H4 (cell line): Measurements from ENCODE around the gene SMCR8. TPM values are rescaled to one million over a fixed set of nuclear protein-coding genes. Genes with fewer than 3 reads are reported as not detected.
"Not testable (repeated sequence)": the region's sequence is repeated elsewhere in the genome, so short reads cannot be mapped to it uniquely, and the experiment has no call there.

ENCODE experiments used
- DNase-seq: peaks from one replicate; pipeline ENCODE4 v3.0.0-alpha.2; 2015; ENCODE audit warnings: low spot score
- total RNA-seq: library from RNA; depleted of rRNA; stranded (reverse); fragments of >200 nt; shearing (Covaris generic); gene quantifications from 2 replicates; pipeline ENCODE4 v1.2.3, GENCODE V29; 2014

The SMCR8 gene
- total RNA-seq, 1 experiment from 2014 or later = 6.3 TPM

DNA sequence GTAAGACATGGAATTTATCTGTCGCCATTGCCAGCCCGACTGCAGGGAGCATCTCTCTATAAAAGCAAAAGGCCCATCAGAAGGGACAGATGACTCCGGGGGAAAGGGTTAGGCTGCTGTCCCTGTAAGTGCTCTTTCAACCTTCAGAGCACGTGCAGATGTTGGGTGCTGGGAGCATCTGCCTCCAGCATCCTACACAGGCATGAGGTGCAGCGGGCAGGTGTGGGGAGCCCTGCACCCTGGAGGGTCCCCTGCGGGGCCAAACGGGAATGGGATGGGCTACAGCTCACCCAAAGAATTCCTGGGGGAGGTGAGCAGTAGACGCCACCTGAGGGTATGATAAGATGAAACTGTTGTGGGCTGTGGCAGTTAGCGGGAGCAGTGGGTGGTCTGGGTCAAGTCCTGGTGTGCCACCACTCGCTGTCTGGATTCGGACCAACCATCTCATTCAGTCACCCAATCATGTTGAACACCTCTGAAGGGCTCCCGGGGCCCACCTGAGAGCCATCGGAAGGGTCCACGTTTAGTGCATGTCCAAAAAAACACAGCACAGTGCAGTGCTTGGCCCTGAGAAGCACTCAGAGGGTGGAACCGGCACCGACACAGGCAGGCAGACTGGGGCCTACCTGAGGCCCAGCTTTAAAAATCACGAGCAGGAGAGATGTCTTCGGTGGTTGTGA is 3.8 kb downstream of the SMCR8 start:
- no peak for DNase-seq

DNA sequence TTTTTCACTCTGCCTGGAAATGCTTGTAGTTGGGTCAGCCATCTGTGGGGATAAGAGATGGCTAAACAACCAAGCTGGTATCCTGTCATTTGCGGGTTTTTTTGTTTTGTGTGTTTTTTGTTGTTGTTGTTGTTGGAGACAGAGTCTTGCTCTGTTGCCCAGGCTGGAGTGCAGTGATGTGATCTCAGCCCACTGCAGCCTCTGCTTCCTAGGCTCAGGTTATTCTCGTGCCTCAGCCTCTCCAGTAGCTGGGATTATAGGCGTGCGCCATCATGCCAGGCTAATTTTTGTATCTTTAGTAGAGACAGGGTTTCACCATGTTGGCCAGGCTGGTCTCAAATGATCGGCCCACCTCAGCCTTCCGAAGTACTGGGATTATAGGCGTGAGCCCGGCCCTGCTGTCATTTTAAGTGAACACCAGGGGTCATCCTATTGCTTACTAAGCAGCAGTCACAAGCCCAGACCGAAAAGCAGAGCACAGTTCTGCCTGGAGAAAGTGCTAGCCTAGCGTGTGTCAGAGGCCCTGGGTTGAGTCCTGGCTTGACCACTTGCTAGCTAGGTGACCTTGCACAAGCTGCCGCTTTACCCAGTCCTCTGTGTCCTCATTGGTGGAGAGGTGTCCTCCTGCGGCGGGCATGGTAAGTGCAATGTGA is 4.6 kb downstream of the SMCR8 start:
- DNase-seq = no peak

DNA sequence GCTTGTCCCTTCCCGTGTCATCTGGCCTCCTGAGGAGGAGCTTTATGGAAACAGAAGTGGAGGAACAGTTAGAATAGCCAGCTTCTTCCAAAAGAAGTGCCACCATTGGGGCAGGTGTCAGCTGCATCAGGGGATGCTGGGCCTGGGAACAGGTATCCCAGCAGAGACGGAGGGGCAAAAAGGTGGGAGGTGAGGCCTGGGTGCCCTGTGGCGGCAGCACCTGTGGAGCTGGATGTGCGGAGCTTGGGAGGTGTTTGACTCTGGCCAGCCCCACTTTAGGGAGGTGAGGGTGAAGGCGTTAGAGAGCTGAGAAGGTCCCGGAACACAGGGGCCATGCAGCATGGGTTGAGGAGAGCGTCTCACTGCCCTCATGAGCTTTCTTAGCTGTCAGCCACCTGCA is 5.2 kb downstream of the SMCR8 start:
- DNase-seq = no peak

DNA sequence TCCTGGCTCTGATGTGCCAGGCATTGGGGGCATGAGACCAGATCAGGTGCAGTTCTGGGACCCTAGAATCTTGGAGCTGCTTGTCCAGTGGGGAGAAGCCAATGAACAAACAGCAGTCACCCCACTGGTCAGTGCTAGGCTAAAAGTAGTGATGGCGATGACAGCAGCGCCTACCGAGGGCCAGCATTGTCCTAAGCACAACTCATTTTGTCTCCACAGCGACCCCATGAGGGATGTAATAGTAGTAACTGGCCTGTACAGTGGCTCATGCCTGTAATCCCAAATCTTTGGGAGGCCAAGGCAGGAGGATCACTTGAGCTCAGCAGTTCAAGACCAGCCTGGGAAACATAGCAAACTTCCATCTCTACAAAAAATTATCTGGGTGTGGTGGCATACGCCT is 6.2 kb downstream of the SMCR8 start:
- DNase-seq = no peak

DNA sequence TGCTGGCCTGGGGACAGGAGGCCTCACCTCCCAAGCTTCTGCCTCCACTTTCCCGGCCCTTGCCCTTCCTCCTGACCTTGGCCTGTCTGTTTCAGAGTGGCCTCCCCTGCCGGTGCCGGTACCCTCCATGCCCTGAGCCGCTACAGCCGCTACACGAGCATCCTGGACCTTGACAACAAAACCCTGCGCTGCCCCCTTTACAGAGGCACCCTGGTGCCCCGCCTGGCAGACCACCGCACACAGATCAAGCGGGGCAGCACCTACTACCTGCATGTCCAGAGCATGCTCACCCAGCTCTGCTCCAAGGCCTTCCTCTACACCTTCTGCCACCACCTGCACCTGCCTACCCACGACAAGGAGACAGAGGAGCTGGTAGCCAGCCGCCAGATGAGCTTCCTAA is 7.4 kb downstream of the SMCR8 start:
- DNase-seq = no peak

DNA sequence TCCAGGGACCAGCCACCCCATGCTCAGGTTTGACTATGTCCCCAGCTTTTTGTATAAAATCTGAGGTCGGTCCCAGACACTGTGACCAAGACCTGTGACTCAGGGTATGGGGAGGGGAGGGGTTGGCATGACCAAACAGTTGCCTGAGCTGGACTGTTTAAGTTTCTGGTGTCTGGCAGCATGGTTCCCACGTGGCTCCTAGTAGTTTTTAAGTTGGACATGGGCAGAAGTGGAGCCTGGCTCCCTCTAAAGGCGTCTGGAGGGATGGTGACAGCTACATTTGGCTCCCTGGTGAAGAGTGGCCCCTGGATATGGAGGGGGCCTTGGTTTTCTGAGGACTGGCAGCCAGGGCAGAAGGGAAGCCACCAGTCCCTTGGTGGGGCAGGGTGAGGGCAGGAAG is 7.9 kb downstream of the SMCR8 start:
- no peak for DNase-seq

DNA sequence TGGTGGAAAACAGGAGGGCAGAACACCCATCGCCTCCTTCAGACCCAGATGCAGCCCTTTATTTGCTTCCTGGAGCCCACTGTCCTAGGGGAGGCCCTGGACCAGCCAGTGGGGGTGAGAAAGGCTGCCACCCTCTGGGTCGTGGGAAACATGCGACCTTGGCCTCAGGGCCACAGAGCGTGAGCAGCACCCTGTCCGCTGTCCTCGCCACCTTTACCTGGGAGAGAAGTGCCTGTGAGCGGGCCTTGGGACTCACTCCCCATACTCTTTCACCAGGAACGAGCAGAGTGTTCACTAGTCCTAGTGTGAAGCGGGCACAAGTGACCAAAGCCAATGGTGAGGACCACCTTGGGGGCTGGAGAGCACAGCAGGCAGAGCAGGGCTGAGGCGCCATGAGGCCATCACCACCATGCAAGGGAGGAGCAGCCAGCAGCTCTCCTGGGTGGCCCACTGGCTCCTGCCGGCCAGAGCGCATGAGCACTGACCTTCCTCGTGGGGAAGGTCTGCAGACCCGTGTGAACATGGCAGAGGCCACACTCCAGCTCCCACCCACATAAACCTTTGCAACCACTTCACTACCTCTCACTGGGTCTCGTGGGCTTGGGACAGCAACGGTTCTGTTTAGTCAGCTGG is 8.5 kb downstream of the SMCR8 start:
- no peak for DNase-seq

DNA sequence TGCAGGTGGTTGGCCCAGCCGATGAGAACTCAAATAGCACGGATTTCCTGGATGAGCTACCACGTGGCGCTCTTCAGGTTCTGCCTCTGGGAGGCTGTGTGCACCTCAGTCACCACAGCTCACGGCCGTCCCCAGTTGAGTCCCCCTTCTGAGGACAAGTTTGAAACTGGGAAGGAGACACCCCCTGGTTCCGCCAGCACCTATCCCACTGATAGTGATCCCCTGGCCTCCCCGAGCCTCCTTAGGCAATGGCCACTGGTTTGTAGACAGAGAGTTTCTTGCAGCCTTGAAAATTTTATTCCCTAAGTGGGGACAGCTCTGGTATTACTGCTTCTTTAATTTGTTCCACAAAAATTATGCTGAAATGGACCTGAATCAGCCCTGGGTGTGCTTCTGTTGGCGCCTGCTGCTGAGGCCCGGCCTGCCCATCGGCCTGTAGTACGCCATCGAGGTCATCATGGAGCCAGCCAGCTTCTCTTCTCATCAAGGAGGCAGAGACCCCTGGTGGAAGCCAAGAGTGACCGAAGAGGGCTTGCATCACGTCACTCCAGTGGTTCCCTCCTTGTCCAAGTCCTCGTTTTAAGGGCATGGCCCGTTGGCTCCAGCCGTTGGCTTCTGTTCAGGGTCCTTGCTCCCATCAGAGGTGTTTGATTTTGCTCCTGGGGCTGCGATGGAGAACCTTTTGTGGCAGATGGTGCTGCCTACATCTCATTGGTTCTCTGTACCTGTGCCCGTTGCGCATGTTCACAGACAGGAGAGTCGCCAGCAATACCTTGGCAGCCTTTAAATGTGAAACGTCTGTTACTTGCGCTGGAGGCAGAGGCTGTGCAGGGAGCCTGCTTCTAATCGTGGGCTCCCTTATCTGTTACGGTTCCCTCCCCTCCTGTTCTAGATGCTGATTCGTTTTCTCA is 9.3 kb downstream of the SMCR8 start:
- no peak for DNase-seq

DNA sequence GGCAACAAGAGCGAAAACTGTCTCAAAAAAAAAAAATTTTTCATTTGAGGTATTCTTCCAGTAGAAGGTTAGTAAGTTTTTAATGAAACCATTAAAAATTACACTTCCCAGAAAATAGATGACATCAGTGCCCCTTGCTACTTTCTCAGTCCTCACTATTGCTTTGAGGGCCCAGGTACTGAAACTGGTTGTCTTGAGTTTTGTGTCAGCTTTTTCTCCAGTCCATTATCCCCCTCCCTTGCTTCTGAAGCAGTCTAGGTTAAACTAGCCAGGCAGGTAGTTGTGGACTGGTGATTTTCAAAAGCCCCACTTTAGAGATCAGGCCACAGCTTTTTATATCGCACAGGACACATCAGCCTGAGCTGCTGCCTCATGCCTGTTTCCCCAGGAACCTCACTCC is 10.9 kb downstream of the SMCR8 start:
- no peak for DNase-seq

DNA sequence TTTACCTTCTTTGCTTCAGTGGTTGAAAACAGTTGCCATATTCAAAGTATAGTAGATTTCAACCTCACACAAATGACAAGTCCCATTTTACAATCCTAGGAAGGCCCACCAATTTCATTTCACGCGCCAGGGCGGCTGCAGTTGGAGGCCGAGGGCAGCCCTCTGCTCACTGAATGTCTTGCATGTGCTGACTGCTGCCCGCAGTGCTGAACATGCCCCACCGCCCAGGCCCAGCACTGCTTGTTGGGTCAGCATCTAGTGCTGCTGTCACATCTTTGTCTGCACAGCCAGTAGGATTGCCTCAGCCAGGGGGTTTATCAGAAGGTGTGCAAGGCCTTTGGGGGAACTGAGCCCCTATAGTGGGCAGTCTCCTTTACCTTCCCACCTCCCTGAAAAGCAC is 11.5 kb downstream of the SMCR8 start:
- no peak for DNase-seq

DNA sequence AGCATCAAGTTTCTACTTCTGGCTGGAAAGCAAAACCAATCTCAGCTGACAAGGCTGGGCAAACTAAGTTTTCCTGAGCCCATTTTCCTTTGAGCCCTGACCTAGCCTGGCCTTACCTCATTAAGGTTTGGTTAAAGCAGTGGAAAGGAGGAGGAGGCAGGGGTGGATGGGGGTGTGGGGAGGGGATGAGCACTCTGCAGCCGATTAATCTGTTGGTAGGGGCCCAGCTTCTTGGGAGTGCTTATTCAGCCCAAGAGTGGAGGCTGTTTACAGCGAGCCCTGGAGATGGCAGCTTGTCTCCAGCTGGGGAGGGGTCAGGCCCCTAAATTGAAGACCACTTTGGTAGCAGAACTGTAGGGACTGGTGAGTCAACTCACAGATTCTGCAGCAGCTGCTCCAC is 12.0 kb downstream of the SMCR8 start:
- DNase-seq = no peak

DNA sequence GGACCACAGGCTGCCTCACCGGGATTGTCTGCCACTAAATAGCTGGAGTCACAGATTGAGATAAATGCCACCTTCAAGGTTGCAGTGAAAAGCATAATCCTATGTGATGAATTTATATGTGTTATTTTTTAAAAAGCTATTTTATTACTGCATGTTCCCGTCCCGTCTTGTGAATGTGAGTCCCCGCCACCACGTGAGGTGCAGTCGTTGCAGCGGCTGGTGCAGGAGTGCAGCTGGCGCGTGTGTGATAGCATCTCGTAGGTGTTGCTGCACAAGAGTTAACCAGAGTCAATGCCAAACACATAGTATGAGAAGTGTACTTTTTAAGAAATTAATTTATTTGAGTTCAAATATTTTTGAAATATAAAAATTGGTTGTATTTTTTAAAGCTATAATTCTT is 12.5 kb downstream of the SMCR8 start:
- DNase-seq = no peak

DNA sequence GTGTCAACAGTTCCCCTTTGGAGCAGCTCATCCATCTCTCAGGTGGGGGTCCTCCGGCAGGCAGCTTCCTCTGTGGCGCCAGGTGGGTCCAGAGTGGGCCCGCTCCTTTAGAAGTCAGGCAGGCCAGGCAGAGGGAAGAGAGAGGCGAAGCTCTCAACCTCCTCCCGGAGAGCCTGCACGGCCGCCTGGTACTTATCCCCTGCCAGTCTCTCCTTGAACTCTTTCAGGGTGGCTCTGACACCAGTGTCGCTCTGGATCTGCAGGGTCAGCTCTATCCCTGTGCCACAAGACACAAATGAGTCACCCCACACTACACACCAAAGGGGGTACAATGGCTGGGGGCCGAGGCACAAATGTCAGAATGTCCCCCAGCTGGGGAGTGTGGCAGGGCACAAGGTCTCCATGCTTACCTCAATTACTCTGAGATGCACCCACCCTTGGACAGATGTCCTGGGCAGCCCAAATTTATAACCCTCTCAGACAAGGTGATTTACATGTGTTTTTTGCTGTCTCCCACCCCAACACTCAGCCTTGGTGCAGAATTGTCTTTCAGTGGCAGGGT is 13.6 kb downstream of the SMCR8 start:
- DNase-seq = no peak

DNA sequence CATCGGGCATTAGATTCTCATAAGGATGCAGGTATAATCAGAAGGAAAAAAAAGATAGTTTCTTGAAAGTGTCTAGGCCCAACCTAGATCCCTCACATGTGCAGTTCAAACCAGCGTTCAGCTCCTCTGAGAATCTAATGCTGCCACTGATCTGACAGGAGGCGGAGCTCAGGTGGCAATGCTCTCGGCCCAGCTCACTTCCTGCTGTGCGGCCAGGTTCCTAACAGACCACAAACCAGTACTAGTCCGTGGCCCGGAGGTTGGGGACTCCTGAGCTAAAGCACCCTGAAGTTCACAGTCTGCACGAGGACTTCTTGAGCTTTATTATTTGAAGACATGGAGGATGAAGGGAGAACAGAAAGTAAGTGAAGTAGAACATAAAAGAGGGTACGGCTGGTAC is 16.8 kb downstream of the SMCR8 start:
- DNase-seq = no peak

DNA sequence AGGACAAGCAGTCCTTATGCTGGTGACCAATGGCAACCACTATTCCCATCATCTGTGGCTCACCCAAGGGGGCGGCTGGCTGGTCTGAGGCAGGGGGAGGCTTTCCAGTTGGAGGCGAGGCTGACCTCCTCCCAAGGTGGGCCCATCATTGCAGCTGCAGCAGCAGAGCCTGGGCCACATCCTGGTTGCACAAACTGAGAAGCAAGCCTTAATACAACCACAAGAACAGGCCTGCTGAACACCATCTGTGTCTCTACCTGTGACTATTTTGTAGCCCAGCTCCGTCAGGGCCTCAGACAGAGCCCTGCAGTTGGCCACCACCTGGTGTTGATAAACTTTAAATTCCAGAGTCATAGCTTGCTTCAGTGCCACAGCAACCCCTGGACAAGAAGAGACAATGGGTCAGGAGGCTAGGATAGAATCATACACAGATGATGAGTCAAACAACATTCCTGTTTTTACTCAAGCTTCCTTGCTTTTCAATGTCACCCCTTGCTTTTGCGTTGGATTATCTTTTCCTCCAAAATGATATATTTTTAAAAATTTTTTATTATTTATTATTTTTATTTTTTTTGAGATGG is 17.9 kb downstream of the SMCR8 start:
- no peak for DNase-seq

DNA sequence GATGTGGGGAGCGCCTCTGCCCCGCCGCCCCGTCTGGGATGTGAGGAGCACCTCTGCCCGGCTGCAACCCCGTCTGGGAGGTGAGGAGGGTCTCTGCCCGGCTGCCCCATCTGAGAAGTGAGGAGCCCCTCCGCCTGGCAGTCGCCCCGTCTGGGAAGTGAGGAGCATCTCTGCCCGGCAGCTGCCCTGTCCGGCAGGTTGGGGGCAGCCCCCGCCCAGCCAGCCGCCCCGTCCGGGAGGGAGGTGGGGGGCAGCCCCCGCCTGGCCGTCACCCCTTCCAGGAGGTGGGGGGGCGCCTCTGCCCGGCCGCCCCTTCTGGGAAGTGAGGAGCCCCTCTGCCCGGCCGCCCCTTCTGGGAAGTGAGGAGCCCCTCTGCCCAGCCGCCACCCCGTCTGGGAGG is 23.1 kb downstream of the SMCR8 start:
- not testable (repeated sequence) for DNase-seq

DNA sequence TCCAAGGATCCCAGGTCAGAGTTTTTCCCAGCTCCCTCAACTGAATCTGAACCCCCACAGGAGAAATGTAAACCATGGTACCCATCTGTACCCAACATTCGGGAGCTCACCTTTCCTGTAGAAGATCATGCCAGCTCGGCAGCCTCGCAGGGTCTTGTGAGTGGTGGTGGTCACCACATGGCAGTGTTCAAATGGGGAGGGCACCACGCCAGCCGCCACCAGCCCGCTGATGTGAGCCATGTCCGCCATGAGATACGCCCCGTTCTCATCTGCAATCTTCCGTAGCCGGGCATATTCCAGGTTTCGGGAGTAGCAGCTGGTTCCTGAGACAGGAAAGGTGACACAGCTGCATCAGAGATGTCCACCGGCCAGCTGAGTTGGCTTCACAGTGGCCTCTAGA is 24.8 kb downstream of the SMCR8 start:
- no peak for DNase-seq

DNA sequence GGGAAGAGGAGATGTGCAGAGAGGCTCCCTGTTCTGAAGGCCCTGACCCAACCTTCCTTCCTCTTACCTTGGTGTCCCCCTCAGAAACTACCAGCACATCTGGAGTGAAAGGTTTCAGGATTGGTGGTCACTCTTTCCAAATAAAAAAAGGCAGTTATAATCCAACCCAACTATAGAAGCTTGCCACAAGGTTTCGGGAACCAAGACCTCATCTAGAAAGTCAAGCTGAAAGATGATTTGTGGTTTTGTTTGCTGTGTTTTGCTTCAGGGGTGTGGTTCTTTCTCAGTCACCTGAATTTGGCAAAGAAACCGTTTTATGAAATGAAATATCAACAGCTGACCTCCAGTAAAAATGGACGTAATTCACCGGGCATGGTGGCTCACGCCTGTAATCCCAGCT is 28.9 kb downstream of the SMCR8 start:
- DNase-seq = no peak

DNA sequence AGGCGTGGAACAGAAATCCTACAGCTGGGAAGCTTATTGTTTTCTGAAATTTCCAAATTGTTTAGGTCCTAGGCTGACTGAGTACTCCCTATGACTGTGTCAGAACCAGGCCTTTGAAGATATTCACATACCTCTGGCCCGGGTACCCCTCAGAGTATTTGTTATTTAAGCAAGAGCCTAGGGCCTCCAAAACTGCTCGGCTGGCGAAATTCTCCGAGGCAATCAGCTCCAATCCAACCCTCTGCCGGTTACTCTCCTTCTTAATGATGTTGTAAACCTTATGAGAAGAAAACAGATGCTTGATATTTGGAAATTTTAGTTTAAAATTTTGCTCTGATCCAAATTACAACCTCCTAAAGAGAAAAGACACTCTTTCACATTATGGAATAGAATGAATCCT is 38.4 kb downstream of the SMCR8 start:
- DNase-seq = no peak

DNA sequence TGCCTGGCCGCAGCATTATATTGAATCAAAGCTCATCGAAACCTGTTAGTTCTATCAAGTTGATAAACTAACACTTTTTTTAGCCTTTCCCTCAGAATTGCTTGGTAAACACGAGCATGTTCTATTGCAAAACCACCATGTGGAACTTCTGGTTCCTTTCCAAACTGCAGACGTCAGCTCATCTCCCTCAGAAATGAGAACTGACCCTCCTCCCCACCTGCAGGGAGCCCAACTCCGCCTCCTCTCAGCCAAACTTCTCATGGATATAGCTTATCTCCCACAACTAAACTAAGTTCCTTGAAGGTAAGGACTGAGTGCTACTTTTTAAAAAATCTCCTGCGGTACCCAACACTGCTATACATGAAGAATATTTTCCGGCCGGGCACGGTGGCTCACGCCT is 41.5 kb downstream of the SMCR8 start:
- no peak for DNase-seq

DNA sequence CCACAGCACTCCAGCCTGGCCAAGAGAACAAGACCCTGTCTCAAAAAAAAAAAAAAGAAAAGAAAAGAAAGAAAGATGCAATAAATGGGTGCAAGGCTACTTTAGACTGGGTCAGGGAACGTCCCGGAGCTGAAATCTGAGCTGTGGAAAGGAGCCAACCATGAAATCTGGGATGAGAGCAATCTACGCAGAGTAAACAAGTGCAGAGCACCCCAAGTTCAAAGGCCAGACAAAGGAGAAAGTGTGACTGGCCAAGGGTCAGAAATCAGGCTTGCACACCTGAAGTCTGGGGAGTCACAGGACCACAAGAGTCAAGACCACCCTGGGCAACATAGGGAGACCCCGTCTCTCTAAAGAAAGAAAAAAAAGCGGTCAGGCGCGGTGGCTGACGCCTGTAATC is 45.4 kb downstream of the SMCR8 start:
- no peak for DNase-seq
